K562 (cell line): ENCODE measurements around the gene HCN3. TPM values are rescaled to one million over a fixed set of nuclear protein-coding genes. Genes with fewer than 3 reads are reported as not detected.

Source experiments
- ARID1B ChIP-seq: fragments of 450-650 bp; IDR thresholded peaks from 2 replicates; pipeline ENCODE4 v1.6.1; 2016; ENCODE audit warnings: antibody characterized with exemption, mild to moderate bottlenecking, inconsistent platforms
- BRD9 ChIP-seq: fragments of 450-650 bp; IDR thresholded peaks from 2 replicates; pipeline ENCODE4 v1.6.1; 2018; ENCODE audit warnings: low read depth; ENCODE audit not compliant: partially characterized antibody
- CXXC5 ChIP-seq: fragments of 250-450 bp; sonication (Bioruptor Pico); IDR thresholded peaks from 2 replicates; pipeline ENCODE4 v1.8.0; 2022; ENCODE audit warnings: inconsistent platforms, mild to moderate bottlenecking, moderate library complexity
- FOS ChIP-seq: IDR thresholded peaks from 3 replicates; pipeline ENCODE4 v1.6.1; 2011; ENCODE audit not compliant: insufficient read length; ENCODE audit errors: extremely low read depth
- MYBL2 ChIP-seq, 2 experiments: fragments of 450-650 bp in 1 of 2; sonication (generic) in 1 of 2; formaldehyde crosslinking in 1 of 2; IDR thresholded peaks; 2 replicates each; pipeline versions ENCODE4 v1.6.1 to v1.8.1; 2017 to 2022; ENCODE audit warnings: borderline replicate concordance in 1 of 2, inconsistent platforms in 1 of 2, low read depth in 1 of 2, mild to moderate bottlenecking in 1 of 2, missing genetic modification reagents in 1 of 2, moderate library complexity in 1 of 2
- RBFOX2 ChIP-seq: fragments of 200-400 bp; formaldehyde crosslinking; IDR thresholded peaks from 2 replicates; pipeline ENCODE4 v1.6.1; 2017; ENCODE audit warnings: low read depth, mild to moderate bottlenecking, low read length, moderate library complexity
- RNF2 ChIP-seq: sonication (generic); IDR thresholded peaks from 2 replicates; pipeline ENCODE4 v1.6.1; 2016
- TEAD1 ChIP-seq, 2 experiments: fragments of 450-650 bp in 1 of 2; sonication (generic) in 1 of 2; formaldehyde crosslinking; IDR thresholded peaks; 2 replicates each; pipeline versions ENCODE4 v1.4.0 to v1.8.0; 2020 to 2022; ENCODE audit warnings: mild to moderate bottlenecking in 2 of 2, missing genetic modification reagents in 1 of 2
- ZNF551 ChIP-seq: fragments of 250-450 bp; sonication (Bioruptor Pico); IDR thresholded peaks from 2 replicates; pipeline ENCODE4 v1.5.0; 2021; ENCODE audit warnings: mild to moderate bottlenecking, moderate library complexity
- polyA plus RNA-seq, 8 experiments: library from polyadenylated mRNA; depleted of rRNA in 4 of 8; stranded (reverse) in 5 of 8; unstranded in 3 of 8; fragments of >200 nt; fragmentation: Nextera tagmentation in 2 of 8; fragmentation: Illumina TruSeq in 1 of 8; extraction: Ambion mirVana in 2 of 8; extraction: Trizol in 1 of 8; gene quantifications; 2 replicates each; pipeline versions ENCODE4 v1.2.1 to v1.2.3, GENCODE V29; 2011 to 2014; ENCODE audit warnings: inconsistent platforms in 1 of 8, missing spikeins in 1 of 8
- total RNA-seq, 7 experiments: library from RNA; depleted of rRNA in 6 of 7; stranded (reverse); fragments of >200 nt in 6 of 7; fragmentation: Illumina TruSeq in 2 of 7; extraction: Trizol in 2 of 7; gene quantifications; 2 replicates each; pipeline versions ENCODE4 v1.2.1 to v1.2.3, GENCODE V29; 2011 to 2021; ENCODE audit warnings: low replicate concordance in 1 of 7
- TF ChIP-seq, protein P1 (sequence below): sonication (generic); formaldehyde crosslinking; IDR thresholded peaks from 2 replicates; pipeline ENCODE4 v1.9.0; 2022; ENCODE audit warnings: mild to moderate bottlenecking, missing genetic modification reagents
- TF ChIP-seq, protein P2 (sequence below), 2 experiments: fragments of 450-650 bp; formaldehyde crosslinking in 1 of 2; IDR thresholded peaks; 2 replicates each; pipeline versions ENCODE4 v1.4.0 to v1.6.1; 2014 to 2020; ENCODE audit warnings: mild to moderate bottlenecking in 2 of 2, borderline replicate concordance in 1 of 2, low read depth in 1 of 2
- TF ChIP-seq, protein P3 (sequence below), 2 experiments: fragments of 450-650 bp; conservative IDR thresholded peaks; 2 replicates each; pipeline ENCODE4 v1.6.1; 2017; ENCODE audit warnings: mild to moderate bottlenecking in 2 of 2, moderate library complexity in 2 of 2
- TF ChIP-seq, protein P4 (sequence below), 2 experiments: fragments of 200-800 bp in 1 of 2; sonication (Bioruptor generic) in 1 of 2; sonication (generic) in 1 of 2; formaldehyde crosslinking in 1 of 2; IDR thresholded peaks in 1 of 2; conservative IDR thresholded peaks in 1 of 2; 2 replicates each; pipeline versions ENCODE4 v1.5.0 to v1.6.1; 2016 to 2020; ENCODE audit warnings: missing compliant biosample characterization in 1 of 2, missing genetic modification characterization in 1 of 2, missing genetic modification reagents in 1 of 2

The HCN3 gene
- total and polyA plus RNA-seq, 9 of the 15 experiments (the other 6 are each of a cell fraction or from before 2014, with no cell fraction given) = 0.91 to 9.7 (median 3.9) TPM

DNA sequence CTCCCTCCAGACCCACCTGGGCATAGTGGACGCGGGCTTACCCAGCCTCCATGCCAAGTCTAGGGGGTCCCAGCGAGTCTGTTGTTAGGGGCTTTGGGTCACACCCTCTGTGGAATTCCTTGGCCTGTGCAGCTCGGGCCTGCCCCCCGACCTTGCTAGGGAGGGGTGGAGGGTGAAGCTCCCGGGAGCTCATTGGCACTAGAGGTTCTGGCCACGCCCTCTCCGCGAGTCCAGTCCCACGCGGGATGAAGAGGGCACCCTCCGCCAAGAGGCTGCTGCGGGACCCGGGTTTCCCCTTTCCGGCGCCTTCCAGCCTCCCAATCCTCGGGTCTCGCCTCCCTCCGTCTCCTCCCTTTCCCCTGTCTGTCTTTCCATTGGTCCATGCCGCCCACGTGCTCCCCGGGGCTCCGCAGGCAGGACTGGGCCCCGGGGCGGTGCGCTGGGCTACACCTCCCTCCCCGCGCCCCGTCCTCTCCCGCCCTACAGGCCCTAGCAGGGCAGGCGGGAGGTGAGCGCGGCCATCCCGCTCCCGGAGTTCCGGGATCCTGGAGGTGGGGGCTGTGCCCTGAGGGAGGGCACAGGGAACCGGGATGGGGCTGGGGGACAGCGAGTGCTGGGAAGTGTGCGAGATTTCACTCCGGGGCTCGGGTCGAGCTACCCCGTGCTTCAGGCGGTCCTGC is 46.9 kb downstream of the HCN3 start (continued):
- TF ChIP-seq, protein P1, sequence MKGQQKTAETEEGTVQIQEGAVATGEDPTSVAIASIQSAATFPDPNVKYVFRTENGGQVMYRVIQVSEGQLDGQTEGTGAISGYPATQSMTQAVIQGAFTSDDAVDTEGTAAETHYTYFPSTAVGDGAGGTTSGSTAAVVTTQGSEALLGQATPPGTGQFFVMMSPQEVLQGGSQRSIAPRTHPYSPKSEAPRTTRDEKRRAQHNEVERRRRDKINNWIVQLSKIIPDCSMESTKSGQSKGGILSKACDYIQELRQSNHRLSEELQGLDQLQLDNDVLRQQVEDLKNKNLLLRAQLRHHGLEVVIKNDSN (CRISPR knock-in tag) = peak; percentile 99
- peak; percentile 58 for TF ChIP-seq CXXC5 (CRISPR knock-in tag)
- no peak for TF ChIP-seq MYBL2 (IDR thresholded peaks at IDR 0.05; ENCODE audit: low read depth)
- no peak for TF ChIP-seq MYBL2 (CRISPR knock-in tag; IDR thresholded peaks at IDR 0.05; ENCODE audit: borderline replicate concordance)
- TF ChIP-seq FOS = peak; percentile 79
- no peak for TF ChIP-seq ZNF551 (CRISPR knock-in tag)
- TF ChIP-seq TEAD1 (CRISPR knock-in tag; IDR thresholded peaks at IDR 0.05) = peak in 1 of 2 experiments; percentile 68; a peak in 1 of 4 replicates
- TF ChIP-seq, protein P2, sequence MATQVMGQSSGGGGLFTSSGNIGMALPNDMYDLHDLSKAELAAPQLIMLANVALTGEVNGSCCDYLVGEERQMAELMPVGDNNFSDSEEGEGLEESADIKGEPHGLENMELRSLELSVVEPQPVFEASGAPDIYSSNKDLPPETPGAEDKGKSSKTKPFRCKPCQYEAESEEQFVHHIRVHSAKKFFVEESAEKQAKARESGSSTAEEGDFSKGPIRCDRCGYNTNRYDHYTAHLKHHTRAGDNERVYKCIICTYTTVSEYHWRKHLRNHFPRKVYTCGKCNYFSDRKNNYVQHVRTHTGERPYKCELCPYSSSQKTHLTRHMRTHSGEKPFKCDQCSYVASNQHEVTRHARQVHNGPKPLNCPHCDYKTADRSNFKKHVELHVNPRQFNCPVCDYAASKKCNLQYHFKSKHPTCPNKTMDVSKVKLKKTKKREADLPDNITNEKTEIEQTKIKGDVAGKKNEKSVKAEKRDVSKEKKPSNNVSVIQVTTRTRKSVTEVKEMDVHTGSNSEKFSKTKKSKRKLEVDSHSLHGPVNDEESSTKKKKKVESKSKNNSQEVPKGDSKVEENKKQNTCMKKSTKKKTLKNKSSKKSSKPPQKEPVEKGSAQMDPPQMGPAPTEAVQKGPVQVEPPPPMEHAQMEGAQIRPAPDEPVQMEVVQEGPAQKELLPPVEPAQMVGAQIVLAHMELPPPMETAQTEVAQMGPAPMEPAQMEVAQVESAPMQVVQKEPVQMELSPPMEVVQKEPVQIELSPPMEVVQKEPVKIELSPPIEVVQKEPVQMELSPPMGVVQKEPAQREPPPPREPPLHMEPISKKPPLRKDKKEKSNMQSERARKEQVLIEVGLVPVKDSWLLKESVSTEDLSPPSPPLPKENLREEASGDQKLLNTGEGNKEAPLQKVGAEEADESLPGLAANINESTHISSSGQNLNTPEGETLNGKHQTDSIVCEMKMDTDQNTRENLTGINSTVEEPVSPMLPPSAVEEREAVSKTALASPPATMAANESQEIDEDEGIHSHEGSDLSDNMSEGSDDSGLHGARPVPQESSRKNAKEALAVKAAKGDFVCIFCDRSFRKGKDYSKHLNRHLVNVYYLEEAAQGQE (IDR thresholded peaks at IDR 0.05; ENCODE audit: borderline replicate concordance) = peak; percentile 92
- TF ChIP-seq, protein P2 (CRISPR knock-in tag; IDR thresholded peaks at IDR 0.05; ENCODE audit: low read depth) = no peak
- TF ChIP-seq, protein P3, sequence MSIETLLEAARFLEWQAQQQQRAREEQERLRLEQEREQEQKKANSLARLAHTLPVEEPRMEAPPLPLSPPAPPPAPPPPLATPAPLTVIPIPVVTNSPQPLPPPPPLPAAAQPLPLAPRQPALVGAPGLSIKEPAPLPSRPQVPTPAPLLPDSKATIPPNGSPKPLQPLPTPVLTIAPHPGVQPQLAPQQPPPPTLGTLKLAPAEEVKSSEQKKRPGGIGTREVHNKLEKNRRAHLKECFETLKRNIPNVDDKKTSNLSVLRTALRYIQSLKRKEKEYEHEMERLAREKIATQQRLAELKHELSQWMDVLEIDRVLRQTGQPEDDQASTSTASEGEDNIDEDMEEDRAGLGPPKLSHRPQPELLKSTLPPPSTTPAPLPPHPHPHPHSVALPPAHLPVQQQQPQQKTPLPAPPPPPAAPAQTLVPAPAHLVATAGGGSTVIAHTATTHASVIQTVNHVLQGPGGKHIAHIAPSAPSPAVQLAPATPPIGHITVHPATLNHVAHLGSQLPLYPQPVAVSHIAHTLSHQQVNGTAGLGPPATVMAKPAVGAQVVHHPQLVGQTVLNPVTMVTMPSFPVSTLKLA (conservative IDR thresholded peaks at IDR 0.05) = peak; percentile 93 to 94
- peak; percentile 82 for TF ChIP-seq RBFOX2
- TF ChIP-seq, protein P4, sequence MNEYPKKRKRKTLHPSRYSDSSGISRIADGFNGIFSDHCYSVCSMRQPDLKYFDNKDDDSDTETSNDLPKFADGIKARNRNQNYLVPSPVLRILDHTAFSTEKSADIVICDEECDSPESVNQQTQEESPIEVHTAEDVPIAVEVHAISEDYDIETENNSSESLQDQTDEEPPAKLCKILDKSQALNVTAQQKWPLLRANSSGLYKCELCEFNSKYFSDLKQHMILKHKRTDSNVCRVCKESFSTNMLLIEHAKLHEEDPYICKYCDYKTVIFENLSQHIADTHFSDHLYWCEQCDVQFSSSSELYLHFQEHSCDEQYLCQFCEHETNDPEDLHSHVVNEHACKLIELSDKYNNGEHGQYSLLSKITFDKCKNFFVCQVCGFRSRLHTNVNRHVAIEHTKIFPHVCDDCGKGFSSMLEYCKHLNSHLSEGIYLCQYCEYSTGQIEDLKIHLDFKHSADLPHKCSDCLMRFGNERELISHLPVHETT (CRISPR knock-in tag; conservative IDR thresholded peaks at IDR 0.05 in 1 of 2, IDR thresholded peaks at IDR 0.05 in 1 of 2) = peak in 1 of 2 experiments; percentile 58; a peak in 1 of 4 replicates
- TF ChIP-seq RNF2 = no peak
- TF ChIP-seq BRD9 = no peak
- peak; percentile 19; the same call in 1 of the 2 replicates for TF ChIP-seq ARID1B
